ENCODE measurements around the gene EOLA2. TPM values are rescaled to one million over a fixed set of nuclear protein-coding genes. Genes with fewer than 3 reads are reported as not detected.
"Not testable (repeated sequence)": the region's sequence is repeated elsewhere in the genome, so short reads cannot be mapped to it uniquely, and the experiment has no call there.

The EOLA2 gene
- 10 to 100 TPM; 44.2 to 54.3 TPM for total RNA-seq

DNA sequence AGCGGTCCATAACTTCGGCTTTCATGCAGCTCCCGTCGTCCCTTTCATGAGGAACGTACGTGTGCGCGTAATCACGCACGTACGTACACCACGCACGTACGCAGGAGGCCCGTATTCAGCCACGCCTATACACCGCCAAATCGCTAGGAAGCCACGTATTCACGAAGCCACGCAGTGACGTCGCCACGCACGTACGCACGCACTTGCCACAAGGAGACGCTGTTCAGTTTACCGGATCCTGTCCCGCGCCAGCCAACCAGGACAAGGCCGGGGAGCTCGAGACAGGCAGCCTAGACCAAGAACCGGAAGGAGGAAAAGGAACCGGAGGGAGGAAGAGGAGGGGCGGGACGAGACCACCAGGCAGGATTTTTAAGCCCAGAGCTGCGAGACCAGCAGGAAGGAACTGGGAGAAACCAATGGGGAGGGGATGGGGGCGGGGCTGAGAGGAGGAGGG, at the start of gene EOLA2:
Gene EOLA2, minus strand, starts transcription at position 65 of the 454 bp plus-strand sequence. CDS start 4,617 bp downstream, outside the sequence.
- Mint-ChIP-seq H3K27me3 (ENCODE audit: low read depth) (no peaks in the 10 kb centered on the region), H3K36me3 (ENCODE audit: insufficient read depth in 2 of 2) (peaks cover 2 to 3% of the 10 kb centered on the region in 2 donors), H3K27ac (peak within 1 kb of the TSS; percentile 90), H3K4me1 (ENCODE audit: low read depth) (no peaks in the 10 kb centered on the region), H3K9me3 (no peaks in the 10 kb centered on the region), H3K4me3 (peak within 1 kb of the TSS; percentile 69 to 83)
- DNase-seq (peak; percentile 89 to 92), ATAC-seq (replicated peaks in 1 of 2) (peak; percentile 71 to 75)

DNA sequence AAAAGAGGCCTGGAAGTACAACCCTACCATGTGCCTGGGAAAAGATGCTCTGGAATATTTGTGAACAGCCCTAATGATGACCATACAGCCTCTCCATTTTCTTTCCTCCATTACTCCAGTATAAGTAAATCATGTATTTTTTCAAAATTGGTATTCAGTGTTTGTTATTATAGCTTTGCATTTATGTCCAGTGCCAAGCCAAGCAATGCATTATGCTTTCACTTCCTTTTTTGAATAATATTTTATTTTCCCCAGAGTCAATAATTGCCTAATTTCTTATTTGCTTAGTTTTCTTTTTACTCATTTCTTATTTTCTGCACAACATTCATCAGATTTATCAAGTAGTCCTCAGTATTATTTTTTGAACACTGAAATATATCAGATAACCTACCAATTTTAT, 49.3 kb upstream of the EOLA2 start:
- DNase-seq (no peak), ATAC-seq (replicated peaks in 1 of 2) (no peak)
- Mint-ChIP-seq H3K4me3 (no peak overlapping the region), H3K4me1 (ENCODE audit: low read depth) (no peaks in the 10 kb centered on the region), H3K27me3 (ENCODE audit: low read depth) (peaks cover 10% of the 10 kb centered on the region), H3K36me3 (ENCODE audit: insufficient read depth in 2 of 2) (no peaks in the 10 kb centered on the region), H3K9me3 (no peaks in the 10 kb centered on the region), H3K27ac (no peak overlapping the region)

DNA sequence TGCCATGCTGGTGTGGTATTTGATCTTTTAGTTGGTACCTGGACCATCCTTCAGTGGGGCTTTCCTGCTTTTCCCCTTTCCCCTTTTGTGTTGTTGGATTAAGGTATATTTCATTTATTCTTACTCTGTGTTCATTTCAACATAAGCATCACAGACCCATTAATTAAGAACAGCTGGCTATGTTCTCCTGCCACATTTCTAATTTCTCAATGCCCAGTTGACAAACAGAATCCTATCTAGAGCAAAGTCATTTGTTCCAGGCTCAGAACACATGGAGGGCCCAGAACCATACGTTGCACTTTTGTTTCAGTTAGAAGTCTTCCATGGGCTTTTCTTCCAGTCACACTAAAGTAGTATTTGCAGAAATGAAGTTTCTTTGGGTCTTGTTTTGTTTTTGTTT, 46.1 kb upstream of the EOLA2 start:
- H3K27me3 Mint-ChIP-seq (ENCODE audit: low read depth) = peaks cover 10% of the 10 kb centered on the region

DNA sequence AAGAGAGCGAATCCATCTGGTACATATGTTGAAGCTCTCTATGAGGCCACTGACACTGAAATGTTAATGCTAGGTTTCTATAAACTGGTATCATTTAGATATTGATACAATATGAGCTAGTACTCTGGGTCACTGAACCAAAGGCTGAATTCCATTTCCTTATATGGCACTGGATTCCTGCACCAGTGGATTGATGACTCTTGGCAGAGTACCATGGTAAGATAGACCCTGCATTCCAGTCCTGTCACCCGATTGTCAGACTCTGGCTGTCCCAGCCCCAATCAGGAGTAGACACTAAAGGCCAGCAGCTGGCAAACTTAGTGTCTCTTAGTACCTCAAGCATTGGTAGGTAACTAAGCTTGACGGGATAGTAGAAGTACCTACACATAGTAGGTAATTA, 44.0 kb upstream of the EOLA2 start:
- H3K4me3 Mint-ChIP-seq = no peak overlapping the region
- DNase-seq = no peak
- no peaks in the 10 kb centered on the region for H3K9me3 Mint-ChIP-seq
- no peaks in the 10 kb centered on the region for H3K4me1 Mint-ChIP-seq (ENCODE audit: low read depth)
- peaks cover 10% of the 10 kb centered on the region for H3K27me3 Mint-ChIP-seq (ENCODE audit: low read depth)
- no peak overlapping the region for H3K27ac Mint-ChIP-seq
- H3K36me3 Mint-ChIP-seq (ENCODE audit: insufficient read depth in 2 of 2) = no peaks in the 10 kb centered on the region
- ATAC-seq (replicated peaks in 1 of 2) = no peak

More for the DNA sequence above, 46.1 kb upstream of the EOLA2 start:
- DNase-seq (no peak), ATAC-seq (replicated peaks in 1 of 2) (no peak)
- no peaks in the 10 kb centered on the region for H3K4me1 Mint-ChIP-seq (ENCODE audit: low read depth)
- no peaks in the 10 kb centered on the region for H3K9me3 Mint-ChIP-seq
- no peak overlapping the region for H3K27ac Mint-ChIP-seq
- no peaks in the 10 kb centered on the region for H3K36me3 Mint-ChIP-seq (ENCODE audit: insufficient read depth in 2 of 2)
- H3K4me3 Mint-ChIP-seq = no peak overlapping the region

DNA sequence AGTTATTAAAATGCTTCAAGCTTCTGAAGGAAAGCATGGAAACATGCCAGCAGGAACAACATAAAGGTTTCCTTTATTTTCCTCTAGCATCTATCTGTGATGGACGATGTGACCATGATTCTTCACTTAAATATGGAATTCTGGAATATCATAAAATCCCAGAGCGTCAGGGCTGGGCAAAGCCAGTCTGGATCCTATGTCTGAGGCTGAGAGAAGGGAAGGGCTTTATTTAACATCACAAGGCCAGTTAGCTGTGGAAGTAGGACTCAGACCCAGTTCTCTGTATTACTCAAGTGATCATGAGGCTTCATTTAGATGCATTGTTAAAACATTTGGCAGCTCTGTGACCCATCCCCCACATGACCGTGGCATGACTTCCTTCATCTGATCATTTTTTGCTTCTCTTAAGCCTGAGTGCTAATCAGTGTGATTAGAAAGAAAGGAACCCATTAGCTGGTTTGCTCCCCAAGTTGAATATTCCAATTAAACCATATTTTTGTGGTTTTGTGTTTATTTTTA, 40.9 kb upstream of the EOLA2 start:
- DNase-seq = no peak
- H3K4me3 Mint-ChIP-seq = no peak overlapping the region
- H3K36me3 Mint-ChIP-seq (ENCODE audit: insufficient read depth in 2 of 2) = no peaks in the 10 kb centered on the region
- H3K27me3 Mint-ChIP-seq (ENCODE audit: low read depth) = peaks cover 10% of the 10 kb centered on the region
- H3K27ac Mint-ChIP-seq = no peak overlapping the region
- no peaks in the 10 kb centered on the region for H3K9me3 Mint-ChIP-seq
- ATAC-seq (replicated peaks in 1 of 2) = no peak
- no peaks in the 10 kb centered on the region for H3K4me1 Mint-ChIP-seq (ENCODE audit: low read depth)

DNA sequence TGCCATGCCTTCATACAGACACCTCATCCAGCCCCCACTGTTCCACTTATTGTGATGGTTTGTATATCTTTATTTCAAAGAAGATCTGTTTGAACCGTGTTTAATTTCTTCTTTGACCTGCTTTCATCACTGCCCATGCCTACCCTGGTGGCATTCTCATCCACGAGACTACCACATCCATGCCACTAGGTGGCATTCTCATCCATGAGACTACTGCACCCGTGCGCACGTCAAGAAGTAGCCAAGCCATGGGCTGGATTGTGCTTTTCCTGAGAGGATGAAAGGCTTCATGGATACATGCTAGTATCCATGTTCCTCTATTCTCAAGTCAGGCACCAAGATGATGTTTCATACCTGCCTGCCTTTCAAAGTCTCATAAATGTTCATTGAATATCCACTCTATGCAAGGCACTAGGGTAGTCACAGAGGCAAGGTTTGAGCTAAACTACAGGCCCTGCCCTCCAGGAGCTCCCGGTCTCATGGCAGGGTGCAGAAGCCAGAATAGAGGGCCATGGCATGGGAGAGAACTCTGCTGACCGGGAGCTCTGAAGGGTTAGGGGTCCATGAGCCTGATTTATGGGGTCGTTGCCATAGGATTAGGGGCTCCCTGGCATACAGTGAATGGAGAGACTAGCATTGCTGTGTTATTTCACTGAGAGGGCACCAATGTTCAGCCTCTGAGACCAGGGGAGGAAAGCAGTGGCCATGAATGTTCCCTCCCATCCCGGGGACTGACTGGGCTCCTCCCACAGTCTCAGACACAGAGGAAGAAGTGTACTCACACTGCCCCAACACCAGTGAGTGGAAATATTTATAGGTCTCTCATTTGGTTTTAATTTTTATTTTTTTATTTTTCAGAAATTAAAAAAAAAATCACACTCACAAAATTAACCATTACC, 24.8 kb upstream of the EOLA2 start:
- ATAC-seq (replicated peaks in 1 of 2) = peak; percentile 61 to 64
- Mint-ChIP-seq H3K36me3 (ENCODE audit: insufficient read depth in 2 of 2) (no peaks in the 10 kb centered on the region), H3K9me3 (no peaks in the 10 kb centered on the region), H3K27me3 (ENCODE audit: low read depth) (peaks cover 10% of the 10 kb centered on the region), H3K4me3 (no peak overlapping the region), H3K4me1 (ENCODE audit: low read depth) (peaks cover 3% of the 10 kb centered on the region), H3K27ac (peak overlapping the region; percentile 85)
- peak; percentile 11 to 28 for DNase-seq

DNA sequence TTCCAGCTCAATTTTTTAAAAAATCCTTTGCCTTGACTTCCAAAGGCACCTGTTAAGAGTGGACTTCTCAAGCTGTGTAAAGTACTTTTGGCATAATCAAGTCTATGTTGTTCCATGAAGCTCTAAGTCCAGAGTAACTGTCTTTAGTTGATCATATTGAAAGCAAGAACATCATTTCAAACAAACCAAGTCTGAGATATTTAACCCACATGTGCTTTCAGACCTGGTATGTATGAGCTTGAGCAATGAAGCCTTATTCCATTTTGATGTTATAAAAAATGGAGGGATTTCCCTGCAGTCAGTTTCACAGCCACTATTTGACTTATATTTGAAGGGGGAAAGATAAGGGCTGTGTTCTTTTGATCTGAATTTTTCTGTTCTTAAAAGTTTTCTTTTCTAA, 23.7 kb upstream of the EOLA2 start:
- no peaks in the 10 kb centered on the region for H3K36me3 Mint-ChIP-seq (ENCODE audit: insufficient read depth in 2 of 2)
- H3K9me3 Mint-ChIP-seq = no peaks in the 10 kb centered on the region
- no peak overlapping the region for H3K4me3 Mint-ChIP-seq
- ATAC-seq (replicated peaks in 1 of 2) (peak; percentile 31 to 58), DNase-seq (no peak)
- peaks cover 7% of the 10 kb centered on the region for H3K27me3 Mint-ChIP-seq (ENCODE audit: low read depth)
- H3K27ac Mint-ChIP-seq = no peak overlapping the region
- H3K4me1 Mint-ChIP-seq (ENCODE audit: low read depth) = no peaks in the 10 kb centered on the region

DNA sequence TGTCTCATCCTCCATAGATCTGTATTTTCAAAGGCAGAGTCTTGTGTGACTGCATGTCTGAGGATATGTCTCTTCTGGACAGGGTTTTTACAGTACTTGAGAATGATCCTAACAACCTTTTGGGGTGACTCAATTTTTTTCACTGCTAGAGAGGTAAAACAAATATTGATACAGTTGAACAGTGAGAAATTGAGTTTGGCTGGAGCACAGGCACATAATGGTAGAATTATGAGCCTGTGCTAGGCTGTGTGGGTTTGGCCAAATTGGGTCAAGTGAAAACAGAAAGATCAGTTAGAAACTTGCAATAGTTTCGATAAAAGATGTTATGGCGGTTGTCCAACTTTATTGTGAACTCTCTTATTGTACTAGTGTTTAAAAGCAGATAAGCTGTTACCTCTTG, 23.3 kb upstream of the EOLA2 start:
- H3K4me1 Mint-ChIP-seq (ENCODE audit: low read depth) = no peaks in the 10 kb centered on the region
- H3K4me3 Mint-ChIP-seq = no peak overlapping the region
- H3K27ac Mint-ChIP-seq = no peak overlapping the region
- H3K27me3 Mint-ChIP-seq (ENCODE audit: low read depth) = peaks cover 7% of the 10 kb centered on the region
- DNase-seq = no peak
- no peaks in the 10 kb centered on the region for H3K36me3 Mint-ChIP-seq (ENCODE audit: insufficient read depth in 2 of 2)
- ATAC-seq (replicated peaks in 1 of 2) = peak in 1 of 2 donors; percentile 23
- no peaks in the 10 kb centered on the region for H3K9me3 Mint-ChIP-seq

DNA sequence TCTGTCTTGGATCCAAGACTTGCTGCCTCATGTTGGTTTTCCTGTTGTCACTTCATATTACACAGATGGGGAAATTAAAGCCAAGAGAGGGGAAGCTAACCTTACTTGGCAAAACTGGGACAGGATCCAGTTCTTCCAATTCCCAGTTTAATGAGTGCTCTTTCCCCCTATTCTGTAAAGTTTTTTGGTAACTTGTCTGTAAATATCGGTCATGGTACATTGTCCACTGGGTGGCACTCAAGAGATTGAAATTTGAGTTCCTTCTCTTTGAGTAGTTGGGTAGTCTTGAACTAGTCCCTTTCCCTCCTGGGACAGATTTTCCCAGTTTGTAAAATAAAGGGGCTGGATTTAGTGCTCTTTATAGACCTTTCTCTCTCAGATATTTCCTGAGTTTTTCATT, 12.4 kb upstream of the EOLA2 start:
- H3K4me3 Mint-ChIP-seq = no peak overlapping the region
- peak in 1 of 2 donors; percentile 6 for DNase-seq
- H3K9me3 Mint-ChIP-seq = no peaks in the 10 kb centered on the region
- H3K4me1 Mint-ChIP-seq (ENCODE audit: low read depth) = no peaks in the 10 kb centered on the region
- peak overlapping the region; percentile 27 for H3K27ac Mint-ChIP-seq
- peaks cover under 1% of the 10 kb centered on the region for H3K27me3 Mint-ChIP-seq (ENCODE audit: low read depth)
- H3K36me3 Mint-ChIP-seq (ENCODE audit: insufficient read depth in 2 of 2) = no peaks in the 10 kb centered on the region
- ATAC-seq (replicated peaks in 1 of 2) = no peak

DNA sequence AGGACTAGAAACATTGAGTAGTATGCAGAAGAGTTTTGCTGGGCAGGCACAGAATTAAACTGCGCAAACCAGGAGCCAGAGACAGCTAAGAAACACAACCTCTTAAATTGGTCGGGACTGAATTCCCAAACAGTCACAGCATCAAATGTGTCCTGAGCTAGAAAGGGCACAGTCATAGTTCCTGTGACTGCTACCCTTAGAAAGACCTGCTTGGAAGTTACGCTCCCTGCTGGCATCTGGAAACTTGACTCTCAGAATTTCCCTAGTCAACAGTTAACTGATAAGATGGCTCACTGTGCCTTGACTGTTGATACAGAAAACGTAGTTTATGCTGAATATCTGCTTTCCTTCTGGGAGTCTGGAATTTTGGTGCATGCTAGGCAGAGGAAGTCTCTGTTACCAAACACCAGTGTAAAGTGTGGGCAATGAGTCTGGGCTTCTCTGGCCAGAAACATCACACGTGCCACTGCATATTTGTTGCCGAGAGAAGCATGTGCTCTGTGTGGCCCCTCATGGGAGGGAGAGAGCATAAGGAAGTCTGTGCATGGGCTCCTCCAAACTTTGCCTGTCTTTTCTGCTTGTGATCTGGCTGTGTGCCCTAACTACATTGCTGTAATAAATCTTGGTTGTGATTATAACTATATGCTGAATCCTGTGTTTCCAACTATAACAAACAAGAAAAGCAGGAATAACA, 11.6 kb upstream of the EOLA2 start:
- Mint-ChIP-seq H3K36me3 (ENCODE audit: insufficient read depth in 2 of 2) (no peaks in the 10 kb centered on the region), H3K27ac (no peak overlapping the region), H3K4me1 (ENCODE audit: low read depth) (no peaks in the 10 kb centered on the region), H3K9me3 (no peaks in the 10 kb centered on the region), H3K27me3 (ENCODE audit: low read depth) (peaks cover 8% of the 10 kb centered on the region), H3K4me3 (no peak overlapping the region)
- ATAC-seq (replicated peaks in 1 of 2) = no peak
- DNase-seq = no peak

DNA sequence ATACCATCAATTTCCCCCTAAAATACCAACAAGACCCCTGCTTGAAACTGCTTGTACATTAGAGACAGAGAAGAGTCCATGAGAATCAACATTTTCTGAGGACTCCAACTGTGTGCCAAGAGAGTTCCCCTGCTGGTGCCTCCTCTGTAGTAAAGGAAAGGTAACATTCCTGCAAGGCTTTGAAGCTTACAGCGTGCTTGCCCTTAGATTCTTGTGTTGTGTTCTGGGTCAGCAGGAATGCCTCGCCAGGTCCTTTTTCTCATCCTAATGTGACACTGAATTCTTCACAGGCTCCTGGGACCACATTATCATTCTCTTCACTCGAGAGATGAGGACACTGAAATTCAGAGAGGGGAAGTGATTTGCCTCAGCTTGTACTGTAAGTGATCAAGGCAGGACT, 9.7 kb upstream of the EOLA2 start:
- H3K4me1 Mint-ChIP-seq (ENCODE audit: low read depth) = no peaks in the 10 kb centered on the region
- no peak for ATAC-seq (replicated peaks in 1 of 2)
- no peak overlapping the region for H3K27ac Mint-ChIP-seq
- peaks cover 20% of the 10 kb centered on the region for H3K27me3 Mint-ChIP-seq (ENCODE audit: low read depth)
- no peaks in the 10 kb centered on the region for H3K36me3 Mint-ChIP-seq (ENCODE audit: insufficient read depth in 2 of 2)
- no peaks in the 10 kb centered on the region for H3K9me3 Mint-ChIP-seq
- DNase-seq = no peak
- no peak overlapping the region for H3K4me3 Mint-ChIP-seq

DNA sequence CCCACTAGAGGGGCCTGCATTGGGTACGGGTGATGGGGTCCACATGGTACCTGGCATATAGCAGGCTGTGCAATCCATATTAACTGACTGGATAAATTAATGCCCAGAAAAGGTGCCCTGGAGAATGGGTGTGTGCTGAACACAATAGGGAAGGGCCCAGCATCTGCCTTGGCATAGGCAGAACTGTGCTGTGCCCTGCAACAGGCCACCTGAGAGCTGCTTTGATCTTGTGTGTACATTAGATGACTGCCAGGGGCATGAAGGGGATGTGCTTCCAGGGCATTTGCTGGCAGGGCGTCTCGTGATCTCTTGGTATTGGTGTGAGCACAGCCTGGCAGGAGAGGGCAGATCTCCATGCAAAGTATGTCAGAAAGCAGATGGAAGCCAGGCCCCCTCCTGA, 8.6 kb upstream of the EOLA2 start:
- ATAC-seq (replicated peaks in 1 of 2); DNase-seq; H3K36me3 Mint-ChIP-seq (ENCODE audit: insufficient read depth in 2 of 2); H3K9me3 Mint-ChIP-seq; H3K4me1 Mint-ChIP-seq (ENCODE audit: low read depth); H3K27ac Mint-ChIP-seq; H3K4me3 Mint-ChIP-seq: not testable (repeated sequence)
- H3K27me3 Mint-ChIP-seq (ENCODE audit: low read depth) = peaks cover 20% of the 10 kb centered on the region

DNA sequence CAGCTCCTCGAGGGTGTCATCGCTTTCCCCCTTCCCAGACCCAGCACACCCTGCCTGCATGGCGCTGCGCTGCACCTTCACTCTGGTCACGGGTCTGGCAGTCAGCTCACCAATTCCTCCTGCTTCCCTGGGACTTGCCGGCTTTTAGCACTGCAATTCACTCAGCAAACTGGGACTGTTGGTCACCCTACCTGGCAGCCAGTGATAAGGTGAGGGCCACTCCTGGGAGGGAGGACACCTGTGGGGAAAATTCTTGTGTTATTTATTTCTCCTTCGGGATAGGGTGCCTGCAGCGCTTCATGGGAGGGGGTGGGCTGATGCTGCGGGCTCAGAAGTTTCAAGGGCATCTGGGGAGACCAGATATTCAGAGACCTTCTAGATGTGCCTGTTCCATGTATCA, 7.5 kb upstream of the EOLA2 start:
- H3K9me3 Mint-ChIP-seq; H3K4me1 Mint-ChIP-seq (ENCODE audit: low read depth); ATAC-seq (replicated peaks in 1 of 2); H3K36me3 Mint-ChIP-seq (ENCODE audit: insufficient read depth in 2 of 2); H3K27ac Mint-ChIP-seq; H3K4me3 Mint-ChIP-seq; DNase-seq: not testable (repeated sequence)
- H3K27me3 Mint-ChIP-seq (ENCODE audit: low read depth) = peaks cover 20% of the 10 kb centered on the region

Measured in activated T-cell treated with anti-CD3 and anti-CD28 coated beads, Interleukin-2, amount 50 U/mL, for 72 hours (primary cell).